GM12891 (cell line): ENCODE measurements around the gene PRDX3.

Experiments used
- POLR2A ChIP-seq: IDR thresholded peaks from 2 replicates; pipeline ENCODE4 v1.6.1; 2011; ENCODE audit warnings: low read depth, low read length, control low read depth
- POLR2AphosphoS5 ChIP-seq: IDR thresholded peaks from 2 replicates; pipeline ENCODE4 v1.6.1; 2011; ENCODE audit warnings: low read depth, low read length, control low read depth
- POU2F2 ChIP-seq: IDR thresholded peaks from 2 replicates; pipeline ENCODE4 v1.6.1; 2011; ENCODE audit warnings: low read depth, mild to moderate bottlenecking, control low read depth, low read length, moderate library complexity
- SPI1 ChIP-seq: IDR thresholded peaks from 2 replicates; pipeline ENCODE4 v1.6.1; 2011; ENCODE audit warnings: low read depth, low read length, control low read depth

GRCh38 chr10:119221666-119222065 is 43.1 kb upstream of the PRDX3 start:
- no peak for TF ChIP-seq POLR2A
- TF ChIP-seq POLR2AphosphoS5, result no peak
- TF ChIP-seq POU2F2, result no peak
- no peak for TF ChIP-seq SPI1
